ENCODE results near the gene PPIF.

PPIF gene

DNA sequence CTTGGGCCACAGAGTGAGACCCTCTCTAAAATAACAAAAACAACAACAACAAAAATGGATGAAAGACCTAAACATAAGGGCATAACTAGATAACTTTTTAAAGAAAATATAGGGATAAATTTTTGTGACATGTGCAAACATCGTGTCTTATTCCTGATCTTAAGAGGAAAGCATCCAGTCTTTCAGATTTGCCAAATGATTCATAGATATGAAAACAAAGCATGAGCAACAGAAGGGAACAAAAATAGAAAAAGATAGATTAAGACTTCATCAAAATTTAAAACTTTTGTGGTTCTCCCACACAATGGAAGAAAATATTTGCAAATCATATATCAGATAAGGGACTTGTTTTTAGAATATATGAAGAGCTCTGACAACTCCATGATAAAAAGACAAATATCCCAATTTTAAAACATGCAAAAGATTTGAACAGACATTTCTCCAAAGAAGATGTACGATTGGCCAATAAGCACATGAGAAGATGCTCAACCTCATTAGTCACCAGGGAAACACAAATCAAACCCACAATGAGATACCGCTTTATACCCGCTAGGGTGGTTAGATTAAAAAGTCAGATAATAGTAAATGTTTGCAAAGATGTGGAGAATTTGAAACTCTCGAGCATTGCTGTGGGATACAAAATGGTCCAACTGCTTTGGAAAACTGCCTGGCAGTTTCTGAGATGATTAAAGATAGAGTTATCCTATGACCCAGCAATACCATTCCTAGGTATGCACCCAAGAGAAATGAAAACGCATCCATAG, 20.3 kb downstream of the PPIF start:
- in situ Hi-C loops (cut with MboI; ENCODE audit: low sequenced_read_pairs): no loop called here

DNA sequence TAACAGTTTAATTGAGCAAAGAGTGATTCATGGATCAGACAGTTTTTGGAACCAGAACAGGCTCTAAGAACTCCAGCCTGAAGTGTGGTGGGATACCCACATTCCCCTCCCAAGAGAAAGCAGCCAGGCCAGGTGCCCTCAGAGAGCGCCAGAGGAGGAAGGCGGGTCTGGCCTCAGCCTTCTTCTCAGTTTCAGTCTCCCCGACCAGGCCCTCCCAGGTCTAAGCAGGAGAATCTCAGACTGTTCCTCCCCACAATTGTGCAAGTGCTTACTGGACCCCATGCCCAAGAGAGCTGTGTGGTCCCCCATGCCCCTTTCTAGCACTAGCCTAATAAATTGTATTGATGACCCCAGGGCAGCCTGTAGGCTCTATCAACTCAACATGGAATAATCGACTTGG, 25.6 kb downstream of the PPIF start:
- in situ Hi-C loops (cut with MboI; ENCODE audit: low sequenced_read_pairs): no loop called here

DNA sequence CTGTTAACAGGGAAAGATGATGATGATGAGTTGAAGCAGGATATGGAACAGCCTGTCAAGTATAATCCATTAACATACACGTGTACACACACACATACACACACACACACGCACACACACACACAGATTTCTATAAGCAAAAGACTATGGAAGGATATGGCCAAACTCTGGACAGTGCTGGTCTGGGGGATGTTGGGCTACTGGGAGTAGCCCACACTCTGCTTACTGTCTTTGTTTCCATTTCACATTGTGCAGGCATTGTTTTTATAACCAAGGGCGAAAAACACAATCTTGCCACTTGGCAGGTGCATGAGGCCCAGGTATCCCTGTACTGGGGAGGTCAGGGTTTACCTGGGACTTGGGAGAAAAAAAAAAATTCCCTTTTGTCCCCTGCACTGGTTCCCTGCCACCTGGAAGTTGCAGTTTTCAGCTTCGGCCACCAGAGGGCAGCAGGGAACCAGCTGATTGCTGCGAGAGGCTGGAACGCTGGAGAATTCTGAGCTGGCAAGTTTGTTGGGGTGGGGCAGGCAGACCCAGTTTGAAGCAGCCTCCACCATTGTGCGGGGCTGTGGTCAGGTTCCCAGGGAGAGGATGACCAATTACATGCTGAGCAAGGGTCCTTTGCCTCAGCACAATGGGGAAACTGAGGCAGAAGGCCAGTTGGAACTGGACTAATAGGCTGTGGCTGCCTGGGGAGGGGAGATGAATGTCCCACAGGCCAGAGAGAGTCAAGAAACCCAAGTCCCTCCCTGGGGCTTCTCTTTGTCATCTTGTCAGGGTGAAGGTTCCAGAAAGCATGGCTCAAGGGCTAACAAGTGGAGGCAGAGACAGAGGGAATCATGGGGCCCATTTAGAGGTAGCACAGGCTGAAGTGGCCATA, 27.3 kb downstream of the PPIF start:
- in situ Hi-C loops (cut with MboI; ENCODE audit: low sequenced_read_pairs): no loop called here

DNA sequence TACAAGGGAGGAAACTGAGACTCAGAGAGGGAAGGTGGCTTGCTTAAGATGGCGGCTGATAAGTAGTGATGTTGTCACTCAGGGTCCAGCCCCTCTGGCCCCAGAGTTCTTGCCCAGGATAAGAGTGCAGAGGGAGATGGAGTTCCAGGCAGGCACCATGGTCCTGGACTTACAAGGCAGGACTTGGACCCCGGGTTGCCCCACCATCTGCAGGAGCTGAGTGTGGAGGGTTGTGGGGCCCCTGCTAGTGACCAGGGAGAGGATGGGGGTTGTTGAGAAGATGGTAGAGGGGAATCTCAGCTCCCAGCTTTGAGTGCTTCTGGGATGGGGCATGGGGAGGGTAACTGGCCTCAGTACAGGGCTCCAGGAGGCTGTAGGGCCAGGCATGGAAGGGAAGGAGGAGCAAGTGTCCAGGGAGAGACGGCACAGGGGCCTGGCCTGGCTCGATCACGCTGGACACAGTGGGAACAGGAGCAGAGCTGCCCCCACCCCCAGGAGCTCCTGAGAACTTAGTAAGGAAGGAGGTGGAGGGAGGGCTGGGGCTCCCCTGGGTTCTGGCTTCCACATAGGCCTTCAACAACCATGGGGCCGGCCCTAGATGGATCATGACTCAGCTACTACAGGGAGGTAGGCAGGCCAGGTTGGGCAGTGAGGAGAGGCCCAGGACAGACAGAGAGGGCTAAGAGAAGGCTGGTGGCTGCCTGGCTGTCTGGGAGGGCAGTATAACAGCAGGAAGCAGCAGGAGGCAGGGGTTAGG, 28.2 kb downstream of the PPIF start:
- in situ Hi-C loops (cut with MboI; ENCODE audit: low sequenced_read_pairs): no loop called here

DNA sequence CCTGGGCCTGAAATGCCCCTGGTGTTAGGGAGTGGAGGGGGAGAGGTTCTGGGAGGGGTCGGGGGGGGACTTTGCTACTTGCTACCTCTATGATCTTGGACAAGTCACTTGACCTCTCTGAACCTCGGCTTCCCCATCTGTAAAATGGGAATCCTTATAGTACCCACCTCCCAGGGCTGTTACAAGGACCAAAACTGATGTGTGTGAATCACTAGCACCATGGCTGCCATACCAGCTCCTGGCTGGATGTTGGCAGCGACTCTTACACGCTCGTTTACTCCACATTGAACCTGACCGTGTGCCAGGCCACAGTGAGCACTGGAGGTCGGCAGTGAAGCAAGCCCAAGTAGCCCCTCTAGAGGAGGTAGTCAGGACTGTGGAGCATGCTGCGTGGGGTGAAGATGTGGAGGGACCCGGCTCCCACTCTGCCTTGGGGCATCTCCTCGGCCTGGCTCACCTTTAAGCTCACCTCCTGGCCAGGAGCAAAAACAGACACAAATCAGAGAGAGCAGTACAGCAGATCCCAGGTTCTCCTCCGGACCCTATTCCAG, 28.9 kb downstream of the PPIF start:
- in situ Hi-C loops (cut with MboI; ENCODE audit: low sequenced_read_pairs): no loop called here

DNA sequence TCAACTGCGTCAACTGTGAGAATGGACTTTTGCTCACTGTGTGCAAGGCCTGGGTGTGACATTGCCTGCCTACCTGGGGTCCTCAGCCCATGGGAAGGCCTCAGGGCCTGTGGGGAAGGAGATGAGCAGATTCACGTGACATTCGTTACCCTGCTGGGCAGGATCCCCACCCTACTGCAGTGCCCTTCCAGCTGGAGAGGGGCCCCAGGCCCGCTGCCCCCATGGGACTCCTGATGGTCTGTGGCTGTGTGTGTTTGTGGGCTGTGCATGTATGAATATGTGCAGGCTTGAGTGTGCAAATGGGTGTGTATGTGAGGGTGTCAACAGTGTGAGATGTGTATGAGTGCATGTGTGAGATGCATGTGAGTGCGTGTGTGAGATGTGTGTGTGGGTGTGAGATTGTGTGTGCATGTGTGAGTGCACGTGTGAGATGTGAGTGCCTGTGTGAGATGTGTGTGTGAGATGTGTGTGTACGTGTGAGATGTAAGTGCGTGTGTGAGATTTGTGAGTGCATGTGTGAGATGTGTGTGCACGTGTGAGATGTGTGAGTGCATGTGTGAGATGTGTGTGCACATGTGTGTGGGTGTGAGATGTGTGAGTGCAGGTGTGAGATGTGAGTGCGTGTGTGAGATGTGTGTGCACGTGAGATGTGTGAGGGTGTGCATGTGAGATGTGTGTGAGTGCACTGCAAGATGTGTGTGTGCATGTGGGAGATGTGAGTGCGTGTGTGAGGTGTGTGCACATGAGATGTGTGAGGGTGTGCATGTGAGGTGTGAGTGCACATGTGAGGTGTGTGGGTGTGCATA, 29.7 kb downstream of the PPIF start:
- in situ Hi-C loops (cut with MboI; ENCODE audit: low sequenced_read_pairs): no loop called here

DNA sequence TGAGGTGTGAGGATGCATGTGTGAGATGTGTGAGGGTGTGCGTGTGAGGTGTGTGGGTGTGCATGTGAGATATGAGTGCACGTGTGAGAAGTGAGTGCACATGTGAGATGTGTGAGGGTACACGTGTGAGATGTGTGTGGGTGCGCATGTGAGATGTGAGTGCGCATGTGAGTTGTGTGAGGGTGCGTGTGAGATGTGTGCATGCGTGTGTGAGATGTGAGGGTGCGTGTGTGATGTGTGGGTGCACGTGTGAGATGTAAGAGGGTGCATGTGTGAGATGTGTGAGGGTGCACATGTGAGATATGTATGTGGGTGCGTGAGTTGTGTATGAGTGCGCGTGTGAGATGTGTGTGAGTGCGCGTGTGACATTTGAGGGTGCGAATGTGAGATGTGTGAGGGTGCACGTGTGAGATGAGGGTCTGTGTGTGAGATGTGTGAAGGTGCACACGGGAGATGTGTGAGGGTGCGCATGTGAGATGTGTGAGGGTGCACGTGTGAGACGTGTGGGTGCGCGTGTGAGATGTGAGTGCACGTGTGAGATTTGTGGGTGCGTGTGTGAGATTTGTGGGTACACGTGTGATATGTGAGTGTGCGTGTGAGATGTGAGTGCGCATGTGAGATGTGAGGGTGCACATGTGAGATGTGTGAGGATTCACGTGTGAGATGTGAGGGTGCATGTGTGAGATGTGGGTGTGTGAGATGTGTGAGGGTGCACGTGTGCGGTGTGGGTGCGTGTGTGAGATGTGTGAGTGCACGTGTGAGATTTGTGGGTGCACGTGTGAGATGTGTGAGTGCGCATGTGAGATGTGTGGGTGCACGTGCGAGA, 30.5 kb downstream of the PPIF start:
- in situ Hi-C loops (cut with MboI; ENCODE audit: low sequenced_read_pairs): no loop called here

DNA sequence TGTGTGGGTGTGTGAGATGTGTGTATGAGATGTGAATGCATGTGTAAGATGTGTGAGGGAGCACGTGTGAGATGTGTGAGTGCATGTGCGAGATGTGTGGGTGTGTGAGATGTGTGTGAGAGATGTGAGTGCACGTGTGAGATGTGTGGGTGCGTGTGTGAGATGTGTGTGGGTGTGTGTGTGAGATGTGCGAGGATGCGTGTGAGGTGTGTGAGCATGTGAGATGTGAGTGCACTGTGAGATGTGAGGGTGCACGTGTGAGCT, 31.0 kb downstream of the PPIF start:
- in situ Hi-C loops (cut with MboI; ENCODE audit: low sequenced_read_pairs): no loop called here

DNA sequence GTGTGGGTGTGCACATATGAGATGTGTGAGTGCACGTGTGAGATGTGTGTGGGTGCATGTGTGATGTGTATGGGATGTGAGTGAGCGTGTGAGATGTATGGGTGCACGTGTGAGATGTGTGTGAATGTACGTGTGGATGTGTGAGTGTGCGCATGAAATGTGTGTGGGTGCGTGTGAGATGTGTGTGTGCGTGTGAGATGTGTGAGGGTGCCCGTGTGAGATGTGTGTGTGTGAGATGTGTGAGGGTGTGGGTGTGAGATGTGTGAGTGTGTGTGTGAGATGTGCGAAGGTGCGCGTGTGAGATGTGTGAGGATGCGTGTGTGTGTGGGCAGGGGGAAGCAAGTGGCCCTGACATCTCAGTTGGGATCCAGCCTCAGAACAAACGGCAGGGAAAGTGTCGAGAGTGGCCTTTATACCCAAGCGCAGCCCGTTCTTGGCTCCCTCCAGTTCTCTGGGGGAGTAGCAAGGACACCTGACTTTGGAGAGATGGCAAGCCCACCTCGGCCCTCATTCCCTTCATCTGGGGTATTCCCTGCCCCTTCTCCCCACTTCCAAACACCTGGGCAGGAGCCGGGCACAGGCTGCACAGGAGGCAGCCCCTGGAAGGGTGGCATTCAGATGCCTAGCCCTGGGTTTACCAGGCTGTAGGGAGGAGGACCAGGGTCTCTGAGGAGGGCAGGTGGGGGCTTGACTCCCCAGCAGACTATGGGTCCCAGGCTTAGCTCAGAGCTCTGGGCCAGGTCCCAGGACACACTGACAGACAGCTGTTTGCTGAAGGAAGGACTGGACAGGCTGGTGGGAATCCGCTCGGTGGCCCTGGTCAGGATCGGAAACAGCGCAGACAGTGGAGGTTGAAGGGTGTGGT, 31.6 kb downstream of the PPIF start:
- in situ Hi-C loops (cut with MboI; ENCODE audit: low sequenced_read_pairs): no loop called here

DNA sequence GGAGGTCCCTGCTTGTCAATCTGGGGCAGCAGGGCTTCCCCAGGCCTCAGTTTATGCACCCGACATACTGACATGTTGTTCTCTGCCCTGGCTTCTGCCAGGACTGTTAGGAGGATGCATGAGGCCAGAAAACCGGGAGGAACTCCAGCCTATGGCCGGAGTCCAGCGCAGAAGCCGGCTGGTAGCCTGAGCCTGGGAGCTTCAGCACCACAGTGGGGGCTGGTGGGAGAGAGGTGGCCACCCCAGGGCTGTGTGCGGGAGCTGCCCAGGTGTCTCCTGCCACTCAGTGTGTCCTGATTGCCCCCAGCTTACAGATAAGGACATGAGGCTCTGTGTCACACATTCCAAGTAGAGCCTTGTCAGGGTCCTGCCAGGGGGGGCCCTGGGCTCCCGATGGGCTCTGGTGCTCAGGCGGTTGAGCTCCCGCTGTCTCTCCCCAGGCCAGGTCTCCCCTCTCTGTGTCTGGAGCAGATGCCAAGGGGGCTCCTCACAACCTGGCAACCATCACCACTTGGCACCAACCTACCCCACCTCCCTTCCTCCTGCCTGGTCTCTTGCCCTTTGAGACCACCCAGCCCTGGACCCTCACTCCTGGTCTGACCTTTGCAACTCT, 32.3 kb downstream of the PPIF start:
- in situ Hi-C loops (cut with MboI; ENCODE audit: low sequenced_read_pairs): no loop called here

DNA sequence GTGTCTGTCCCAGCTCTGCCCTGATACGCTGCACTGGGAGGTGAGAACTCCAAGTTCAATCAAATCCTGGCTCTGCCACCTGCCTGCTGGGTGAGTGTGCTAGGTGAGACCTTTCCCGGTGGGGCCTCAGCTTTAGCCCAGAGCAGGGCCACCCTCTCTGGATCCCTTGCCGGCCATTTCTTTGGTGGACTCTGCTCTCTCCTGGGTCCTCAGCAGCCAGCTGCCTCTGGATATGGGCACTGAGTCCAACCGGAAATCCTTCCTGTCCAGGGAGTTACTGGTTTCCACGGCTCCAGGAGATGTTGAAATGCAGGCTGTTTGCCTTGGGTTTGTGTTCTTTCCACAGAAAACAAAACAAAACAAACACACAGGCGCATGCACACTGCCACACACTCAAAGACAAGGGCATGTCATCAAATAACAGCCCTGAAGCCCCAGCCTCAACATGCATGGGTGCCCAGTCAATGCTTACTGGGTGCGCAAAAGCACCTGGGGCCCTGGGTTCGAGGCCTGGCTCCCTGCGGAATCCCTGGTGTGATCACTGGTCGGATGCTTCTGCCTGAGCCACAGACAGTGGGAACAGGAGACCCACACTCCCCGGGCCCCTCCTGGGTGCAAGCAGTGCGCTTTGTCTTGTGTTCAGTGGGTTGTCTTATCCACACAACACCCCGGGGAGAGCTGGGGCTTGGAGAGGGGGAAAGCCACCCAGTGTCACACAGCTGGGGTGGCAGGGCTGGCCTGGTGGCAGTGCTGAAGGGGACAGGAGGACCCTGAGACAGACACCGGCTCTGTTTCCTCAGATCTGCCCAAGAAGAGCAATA, 33.1 kb downstream of the PPIF start:
- in situ Hi-C loops (cut with MboI; ENCODE audit: low sequenced_read_pairs): no loop called here

DNA sequence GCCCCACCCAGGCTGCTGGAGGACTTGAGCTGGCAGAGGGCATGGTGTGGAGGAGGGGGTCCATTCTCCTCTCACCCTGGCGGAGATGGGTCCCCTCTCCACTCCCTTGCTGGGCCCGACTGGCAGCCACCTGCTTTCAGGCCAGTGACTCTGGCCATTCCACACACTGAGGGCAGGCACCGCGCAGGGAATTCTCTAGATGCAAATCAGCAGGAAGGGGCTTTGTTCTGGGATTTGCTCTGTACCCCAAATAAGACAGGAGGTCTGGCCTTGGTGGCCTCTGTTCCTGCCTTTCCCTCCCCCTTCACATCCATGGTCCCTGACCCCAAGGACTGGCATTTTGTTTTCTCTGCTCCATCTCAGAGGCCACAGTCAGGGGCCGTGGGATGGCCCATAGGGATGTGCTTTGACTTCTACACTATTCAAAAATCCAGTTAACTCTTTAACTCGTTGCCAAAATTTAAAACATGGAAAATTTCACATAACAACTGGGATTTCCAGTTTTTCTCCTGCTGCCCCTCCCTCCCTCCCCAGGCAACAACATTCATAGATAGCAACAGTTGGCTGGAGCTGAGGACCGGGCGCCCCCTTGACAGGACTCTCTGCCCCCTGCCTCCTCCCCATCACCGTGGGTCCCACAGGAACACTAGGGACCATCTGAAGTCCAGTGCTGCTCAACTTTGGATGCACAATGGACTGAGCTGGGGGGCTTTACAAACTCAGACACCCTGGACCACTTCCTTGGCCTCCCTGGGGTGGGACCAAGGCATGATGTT, 33.9 kb downstream of the PPIF start:
- in situ Hi-C loops (cut with MboI; ENCODE audit: low sequenced_read_pairs): no loop called here

DNA sequence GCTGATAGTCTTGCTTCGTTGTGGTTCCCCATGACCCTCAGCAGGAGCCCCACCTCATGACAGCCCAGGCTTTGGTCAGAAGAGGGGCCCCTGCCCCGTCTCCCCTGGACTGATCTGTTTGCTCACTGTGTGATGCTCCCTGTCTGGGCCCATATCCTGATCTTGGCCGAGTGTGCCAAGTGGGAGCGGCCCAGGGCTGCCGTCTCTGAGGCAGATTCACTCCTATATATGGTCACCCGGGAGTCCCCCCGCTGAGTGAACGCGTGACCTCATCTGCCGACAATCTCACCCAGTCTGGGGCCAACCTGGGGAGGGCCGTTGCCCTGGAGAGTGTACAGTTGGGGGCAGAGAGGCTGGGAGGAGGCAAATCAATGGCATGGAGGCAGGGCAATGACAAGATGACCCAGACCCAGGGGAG, 34.5 kb downstream of the PPIF start:
- in situ Hi-C loops (cut with MboI; ENCODE audit: low sequenced_read_pairs): no loop called here

DNA sequence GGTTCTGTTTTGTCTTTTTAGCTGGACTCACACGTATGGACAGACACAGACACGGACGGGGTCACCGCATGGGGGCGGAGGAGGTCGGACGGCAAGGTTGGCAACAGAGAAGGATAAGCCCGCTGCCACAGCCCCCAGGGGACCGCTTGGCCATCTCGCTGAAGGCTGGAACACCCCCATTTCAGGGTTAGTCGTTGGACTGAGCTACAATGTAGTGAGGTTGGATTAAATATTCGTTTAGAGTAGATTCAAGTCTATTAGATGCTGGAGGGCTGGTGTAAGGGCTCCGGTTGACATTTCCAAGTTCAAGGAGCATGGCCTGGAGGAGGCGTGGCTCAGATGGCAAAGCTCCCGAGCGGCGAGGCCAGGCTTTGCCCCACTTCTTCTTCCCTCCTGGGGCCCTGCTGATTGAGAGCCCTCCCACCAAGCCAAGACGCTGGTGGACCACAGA, 35.2 kb downstream of the PPIF start:
- in situ Hi-C loops (cut with MboI; ENCODE audit: low sequenced_read_pairs): no loop called here

DNA sequence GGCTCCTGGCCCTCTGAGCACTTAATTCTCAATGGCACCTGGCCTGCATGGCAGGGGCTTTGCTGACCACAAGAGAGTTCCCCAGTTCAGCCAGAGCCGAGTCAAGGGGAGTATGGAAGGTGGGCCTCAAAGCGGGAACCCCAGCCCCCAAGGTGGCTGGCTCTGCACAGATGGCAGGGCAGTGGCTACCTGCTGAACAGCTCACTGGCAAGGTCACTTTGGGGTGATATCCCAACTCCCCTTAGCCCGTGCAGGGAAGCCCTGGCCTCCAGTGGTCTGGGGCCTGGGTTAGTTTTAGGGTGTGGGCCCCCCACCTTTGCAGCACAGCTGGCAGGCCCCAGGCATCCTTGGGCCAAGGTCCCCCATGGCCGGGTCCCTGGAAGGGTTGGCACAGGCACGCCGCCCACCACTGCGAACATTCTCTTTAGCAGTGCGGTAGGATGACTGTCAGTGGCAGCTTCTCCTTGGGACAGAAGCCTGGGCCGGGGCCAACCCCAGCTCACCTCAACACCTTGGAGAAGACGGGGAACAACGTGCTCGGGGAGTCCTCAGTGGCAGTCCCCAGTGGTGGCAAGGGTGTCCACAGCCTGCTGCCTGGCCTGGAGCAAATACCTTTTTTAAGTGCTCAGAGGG, 36.8 kb downstream of the PPIF start:
- in situ Hi-C loops (cut with MboI; ENCODE audit: low sequenced_read_pairs): no loop called here

DNA sequence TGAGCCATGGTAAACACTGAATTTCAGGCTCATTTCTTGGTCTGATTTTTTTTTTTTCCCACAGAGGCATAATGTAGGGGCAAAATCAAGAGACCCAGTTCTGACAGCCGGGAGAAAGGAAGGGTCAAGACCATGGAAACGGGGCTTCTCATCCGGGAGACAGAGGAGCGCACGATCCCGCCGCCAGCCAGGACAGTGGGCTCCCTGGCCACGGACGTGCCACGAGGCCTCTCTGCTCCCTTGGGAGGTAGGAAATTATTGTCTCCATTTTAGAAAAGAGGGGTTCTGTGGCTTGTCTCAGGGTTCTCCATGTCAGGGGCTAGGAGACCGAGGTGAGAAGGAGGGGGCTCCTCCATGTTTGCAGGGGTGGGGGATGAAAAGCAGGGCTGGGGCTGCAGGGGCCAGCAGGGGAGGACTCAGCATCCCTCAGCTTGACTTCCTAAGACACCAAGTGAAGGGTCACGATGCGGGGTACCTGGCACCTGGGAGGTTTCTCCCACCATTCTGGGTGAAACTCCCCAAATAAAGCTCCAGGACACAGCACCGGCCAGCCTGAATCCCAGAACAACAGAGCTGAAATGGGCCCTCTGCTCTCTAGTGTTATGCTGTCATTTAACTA, 37.6 kb downstream of the PPIF start:
- in situ Hi-C loops (cut with MboI; ENCODE audit: low sequenced_read_pairs): no loop called here
